ENCODE results near the gene EPB41L5. TPM values are rescaled to one million over a fixed set of nuclear protein-coding genes. Genes with fewer than 3 reads are reported as not detected.

EPB41L5 gene
- polyA plus RNA-seq, 1 donor (not counting 4 experiments of a cell fraction or from before 2014, with no cell fraction given): 17.8 TPM

GRCh38 chr2:120142528-120143219 lies 129.8 kb downstream of the EPB41L5 start:
- H3K4me1 ChIP-seq (ENCODE audit: control insufficient read depth, extremely low read depth, insufficient read depth, low read length): no peaks in the 10 kb centered on the region
- FAIRE-seq: no peak
- dilution Hi-C loops (cut with MboI; ENCODE audit: extremely low pct_ligation_motif_present, low sequenced_read_pairs): no loop called here

GRCh38 chr2:120148229-120148628 lies 135.4 kb downstream of the EPB41L5 start:
- no peak overlapping the region for H3K4me2 ChIP-seq (ENCODE audit: control insufficient read depth, extremely low read depth, insufficient read depth, low read depth, low read length)
- no peak overlapping the region for H3K4me3 ChIP-seq (ENCODE audit: control insufficient read depth in 2 of 3, extremely low read depth in 1 of 3, insufficient read depth in 2 of 3, low read depth in 1 of 3, low read length in 3 of 3)
- DNase-seq (ENCODE audit: low read depth, low spot score) (no peak), FAIRE-seq (no peak)
- H3K79me2 ChIP-seq (ENCODE audit: control insufficient read depth, insufficient read depth, low read length): no peaks in the 10 kb centered on the region
- H3K9me3 ChIP-seq (ENCODE audit: control insufficient read depth, low read depth, low read length): no peaks in the 10 kb centered on the region
- no peaks in the 10 kb centered on the region for H3K27me3 ChIP-seq (ENCODE audit: control insufficient read depth, extremely low read depth, insufficient read depth, low read length)
- dilution Hi-C loops (cut with MboI; ENCODE audit: extremely low pct_ligation_motif_present, low sequenced_read_pairs): no loop called here
- H3K4me1 ChIP-seq (ENCODE audit: control insufficient read depth, extremely low read depth, insufficient read depth, low read length): no peaks in the 10 kb centered on the region
- no peak overlapping the region for H3K9ac ChIP-seq (ENCODE audit: control insufficient read depth, extremely low read depth, insufficient read depth, low read length)
- H3K36me3 ChIP-seq (ENCODE audit: control insufficient read depth in 2 of 2, extremely low read depth in 1 of 2, insufficient read depth in 2 of 2, low read length in 2 of 2): no peaks in the 10 kb centered on the region
- H2AFZ ChIP-seq (ENCODE audit: control insufficient read depth, low read length): no peak overlapping the region
- H3K9me1 ChIP-seq (ENCODE audit: control insufficient read depth, extremely low read depth, insufficient read depth, low read length): no peaks in the 10 kb centered on the region
- H3K27ac ChIP-seq (ENCODE audit: control insufficient read depth, insufficient read depth, low read length): no peak overlapping the region
- H4K20me1 ChIP-seq (ENCODE audit: control insufficient read depth, extremely low read depth, insufficient read depth, low read length): no peaks in the 10 kb centered on the region
- TF ChIP-seq EZH2 (IDR thresholded peaks at IDR 0.05; ENCODE audit: low read length): no peak
- TF ChIP-seq CTCF (optimal IDR thresholded peaks at IDR 0.05 in 1 of 3, IDR thresholded peaks at IDR 0.05 in 1 of 3, conservative IDR thresholded peaks at IDR 0.05 in 1 of 3; ENCODE audit: extremely low read depth in 1 of 3, insufficient read depth in 2 of 3, low read length in 3 of 3): no peak

More at GRCh38 chr2:120142528-120143219, 129.8 kb downstream of the EPB41L5 start:
- Histone ChIP-seq H3K9me1 (ENCODE audit: control insufficient read depth, extremely low read depth, insufficient read depth, low read length) (no peaks in the 10 kb centered on the region), H2AFZ (ENCODE audit: control insufficient read depth, low read length) (no peak overlapping the region), H3K79me2 (ENCODE audit: control insufficient read depth, insufficient read depth, low read length) (no peaks in the 10 kb centered on the region), H3K4me3 (ENCODE audit: control insufficient read depth in 2 of 3, extremely low read depth in 1 of 3, insufficient read depth in 2 of 3, low read depth in 1 of 3, low read length in 3 of 3) (no peak overlapping the region), H3K27ac (ENCODE audit: control insufficient read depth, insufficient read depth, low read length) (no peak overlapping the region), H3K4me2 (ENCODE audit: control insufficient read depth, extremely low read depth, insufficient read depth, low read depth, low read length) (no peak overlapping the region), H3K9me3 (ENCODE audit: control insufficient read depth, low read depth, low read length) (no peaks in the 10 kb centered on the region), H4K20me1 (ENCODE audit: control insufficient read depth, extremely low read depth, insufficient read depth, low read length) (no peaks in the 10 kb centered on the region), H3K27me3 (ENCODE audit: control insufficient read depth, extremely low read depth, insufficient read depth, low read length) (no peaks in the 10 kb centered on the region), H3K36me3 (ENCODE audit: control insufficient read depth in 2 of 2, extremely low read depth in 1 of 2, insufficient read depth in 2 of 2, low read length in 2 of 2) (no peaks in the 10 kb centered on the region), H3K9ac (ENCODE audit: control insufficient read depth, extremely low read depth, insufficient read depth, low read length) (no peak overlapping the region)
- TF ChIP-seq CTCF (optimal IDR thresholded peaks at IDR 0.05 in 1 of 3, IDR thresholded peaks at IDR 0.05 in 1 of 3, conservative IDR thresholded peaks at IDR 0.05 in 1 of 3; ENCODE audit: extremely low read depth in 1 of 3, insufficient read depth in 2 of 3, low read length in 3 of 3) (no peak), EZH2 (IDR thresholded peaks at IDR 0.05; ENCODE audit: low read length) (no peak)
- no peak for DNase-seq (ENCODE audit: low read depth, low spot score)

Data from keratinocyte (primary cell).